GM18867 (cell line): ENCODE data around the gene OVCH1.
A peak's percentile ranks its signal among the peaks of the same experiment; 100 is the strongest.

ENCODE experiments used
- ATAC-seq: cut with Tn5 transposase; IDR thresholded peaks from one replicate; pipeline ENCODE4 v1.9.1; 2021; ENCODE audit warnings: mild to moderate bottlenecking, moderate library complexity; ENCODE audit not compliant: unreplicated experiment

The OVCH1 gene, protein sequence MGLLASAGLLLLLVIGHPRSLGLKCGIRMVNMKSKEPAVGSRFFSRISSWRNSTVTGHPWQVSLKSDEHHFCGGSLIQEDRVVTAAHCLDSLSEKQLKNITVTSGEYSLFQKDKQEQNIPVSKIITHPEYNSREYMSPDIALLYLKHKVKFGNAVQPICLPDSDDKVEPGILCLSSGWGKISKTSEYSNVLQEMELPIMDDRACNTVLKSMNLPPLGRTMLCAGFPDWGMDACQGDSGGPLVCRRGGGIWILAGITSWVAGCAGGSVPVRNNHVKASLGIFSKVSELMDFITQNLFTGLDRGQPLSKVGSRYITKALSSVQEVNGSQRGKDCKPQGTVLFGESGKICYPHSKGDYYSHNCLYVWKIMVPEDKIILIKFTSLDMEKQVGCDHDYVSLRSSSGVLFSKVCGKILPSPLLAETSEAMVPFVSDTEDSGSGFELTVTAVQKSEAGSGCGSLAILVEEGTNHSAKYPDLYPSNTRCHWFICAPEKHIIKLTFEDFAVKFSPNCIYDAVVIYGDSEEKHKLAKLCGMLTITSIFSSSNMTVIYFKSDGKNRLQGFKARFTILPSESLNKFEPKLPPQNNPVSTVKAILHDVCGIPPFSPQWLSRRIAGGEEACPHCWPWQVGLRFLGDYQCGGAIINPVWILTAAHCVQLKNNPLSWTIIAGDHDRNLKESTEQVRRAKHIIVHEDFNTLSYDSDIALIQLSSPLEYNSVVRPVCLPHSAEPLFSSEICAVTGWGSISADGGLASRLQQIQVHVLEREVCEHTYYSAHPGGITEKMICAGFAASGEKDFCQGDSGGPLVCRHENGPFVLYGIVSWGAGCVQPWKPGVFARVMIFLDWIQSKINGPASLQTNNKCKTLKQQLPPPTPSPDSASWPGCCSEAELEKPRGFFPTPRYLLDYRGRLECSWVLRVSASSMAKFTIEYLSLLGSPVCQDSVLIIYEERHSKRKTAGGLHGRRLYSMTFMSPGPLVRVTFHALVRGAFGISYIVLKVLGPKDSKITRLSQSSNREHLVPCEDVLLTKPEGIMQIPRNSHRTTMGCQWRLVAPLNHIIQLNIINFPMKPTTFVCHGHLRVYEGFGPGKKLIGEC

DNA sequence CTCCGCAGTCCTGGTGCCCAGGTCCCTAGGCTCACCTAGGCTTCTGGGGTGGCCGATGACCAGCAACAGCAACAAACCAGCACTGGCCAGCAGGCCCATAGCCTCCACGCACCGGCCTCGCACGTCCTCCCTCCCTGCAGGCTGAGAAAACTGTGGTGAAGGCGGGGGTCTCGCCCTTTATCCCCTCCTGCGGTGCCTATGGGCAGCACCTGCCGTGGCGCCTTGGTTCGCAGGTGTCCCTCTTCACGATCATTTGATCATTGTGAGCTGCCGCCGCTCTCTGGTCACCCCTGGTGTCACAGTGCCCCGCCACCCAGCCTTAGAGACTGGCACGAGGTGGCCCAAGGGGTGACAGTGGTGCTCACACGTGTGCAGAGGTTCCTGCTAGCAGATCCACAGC lies at the start of gene OVCH1:
TSS of gene OVCH1 (minus strand) at position 99 of the 400 bp plus-strand sequence. CDS start at position 99, 0 bp downstream.
- no peak for ATAC-seq

DNA sequence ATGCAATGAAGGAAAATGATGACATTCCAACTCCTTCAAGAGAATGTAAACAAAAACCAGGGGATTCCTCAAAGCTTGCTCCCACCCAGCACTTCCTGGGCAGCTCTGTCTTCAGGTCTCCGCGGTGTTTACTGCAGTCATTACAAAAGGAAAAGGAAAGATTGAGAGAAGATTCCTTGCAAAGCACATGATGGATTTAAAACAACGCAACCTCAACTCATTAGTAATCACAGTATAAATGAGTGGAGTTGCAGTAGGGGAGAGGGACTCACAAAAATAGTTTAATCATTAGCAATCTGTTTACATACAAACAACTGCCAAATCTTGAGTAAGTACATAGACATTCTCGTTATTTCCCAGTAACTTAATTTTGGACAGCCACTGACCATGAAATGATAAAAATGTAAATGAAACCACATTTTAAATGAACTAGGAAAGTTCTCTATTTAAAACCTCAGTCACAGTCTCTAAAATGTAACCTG lies 49.7 kb upstream of the OVCH1 start:
- no peak for ATAC-seq

DNA sequence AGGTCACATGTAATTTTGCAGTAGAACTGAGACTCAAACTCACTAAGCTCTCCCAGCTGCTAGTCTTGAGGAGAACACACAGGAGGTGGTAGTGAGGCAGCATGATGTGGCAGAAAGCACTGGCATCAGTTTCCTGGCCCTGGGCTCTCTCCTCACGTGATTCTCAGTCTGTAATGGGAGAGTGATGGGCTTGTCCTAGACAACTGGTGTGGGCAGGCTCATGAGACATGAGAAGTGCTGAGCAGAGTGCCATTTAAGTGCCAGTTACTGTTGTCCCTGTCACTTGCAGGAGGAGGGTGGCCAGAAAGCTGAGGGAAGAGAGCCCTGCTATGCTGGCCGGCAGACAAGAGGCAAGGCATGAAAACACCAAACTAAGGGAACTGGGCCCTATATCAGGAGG lies 48.5 kb upstream of the OVCH1 start:
- no peak for ATAC-seq

DNA sequence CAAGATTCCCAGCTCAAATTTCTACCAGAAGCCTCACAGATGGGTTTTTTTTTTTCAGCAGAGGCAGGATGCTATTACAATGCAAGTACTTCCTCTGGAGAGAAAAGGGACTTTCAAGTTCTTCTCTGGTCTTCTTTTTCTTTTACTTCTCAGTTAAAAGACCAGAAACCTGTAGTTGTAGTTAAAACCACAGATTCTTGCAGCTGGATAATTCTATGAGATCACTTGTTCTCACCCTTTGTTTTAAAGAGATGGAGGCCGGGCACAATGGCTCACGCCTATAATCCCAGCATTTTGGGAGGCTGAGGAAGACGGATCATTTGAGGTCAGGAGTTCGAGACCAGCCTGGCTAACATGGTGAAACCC lies 47.6 kb upstream of the OVCH1 start:
- ATAC-seq = peak; percentile 88

DNA sequence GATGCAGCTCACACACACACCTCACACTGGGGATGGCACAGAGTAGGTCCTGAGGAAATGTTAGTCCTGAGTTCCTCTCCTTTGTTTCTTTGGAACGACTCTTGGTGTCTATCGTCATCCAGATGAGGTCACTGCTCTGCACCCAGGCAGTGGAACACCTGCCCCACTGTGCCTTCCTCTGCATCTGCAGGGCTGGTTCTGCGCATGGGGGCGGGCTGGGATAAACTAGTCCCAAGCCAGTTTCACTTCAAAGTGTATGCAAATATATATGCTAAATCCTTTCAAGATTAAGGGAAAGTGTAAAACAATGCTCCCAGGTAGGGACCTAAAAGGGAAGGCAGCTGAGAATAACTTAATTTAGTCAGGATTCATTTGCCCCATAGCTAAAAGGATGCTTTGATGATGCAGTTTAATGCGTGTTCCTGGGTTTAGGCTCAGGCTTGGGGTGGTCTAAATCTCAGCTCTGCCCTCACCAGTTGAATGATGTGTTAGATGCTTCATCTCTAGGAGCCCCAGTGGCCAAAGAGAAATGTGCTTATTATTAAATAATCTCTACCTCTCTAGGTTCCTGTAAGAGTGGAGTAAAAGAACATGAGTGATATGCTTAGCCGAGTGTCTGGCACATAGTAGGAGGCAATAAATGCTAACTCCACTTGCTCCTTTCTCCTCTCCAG lies 47.1 kb upstream of the OVCH1 start:
- peak; percentile 43 for ATAC-seq

DNA sequence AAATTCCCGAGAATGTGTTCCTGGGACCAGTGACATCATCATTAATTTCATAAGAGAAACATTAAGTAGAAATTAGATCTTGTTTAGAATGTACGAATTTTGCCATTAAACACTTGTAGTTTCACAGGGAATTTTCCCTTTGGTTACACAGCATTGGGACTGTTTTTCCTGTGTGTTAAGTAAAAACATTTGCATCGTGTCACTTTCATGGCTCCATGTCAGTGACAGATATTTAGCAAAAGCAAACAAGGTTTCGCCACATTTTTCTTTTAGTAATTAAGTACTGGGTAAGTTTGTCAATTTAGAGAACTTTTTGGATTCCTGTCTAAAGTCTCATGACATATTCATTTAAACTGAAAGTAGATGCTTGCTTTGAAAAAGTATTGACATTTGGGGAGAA lies 45.5 kb upstream of the OVCH1 start:
- ATAC-seq = no peak

DNA sequence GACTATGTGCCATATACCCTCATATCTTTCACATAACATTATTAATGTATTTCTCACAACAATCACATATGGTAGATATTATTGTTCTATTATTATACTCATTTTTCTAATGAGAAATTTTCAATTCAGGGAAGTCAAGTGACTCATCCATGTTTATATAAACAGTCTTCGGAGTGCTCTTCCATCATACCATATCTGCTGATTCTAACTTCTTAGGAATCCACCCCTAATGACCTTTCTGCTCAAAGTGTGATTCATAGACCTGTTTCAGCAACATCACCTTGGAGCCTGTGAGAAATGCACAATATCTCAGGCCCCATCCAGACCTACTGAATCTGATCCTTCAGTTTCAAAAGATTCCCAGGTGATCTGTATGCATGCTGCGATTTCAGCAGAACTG lies 39.8 kb upstream of the OVCH1 start:
- no peak for ATAC-seq

DNA sequence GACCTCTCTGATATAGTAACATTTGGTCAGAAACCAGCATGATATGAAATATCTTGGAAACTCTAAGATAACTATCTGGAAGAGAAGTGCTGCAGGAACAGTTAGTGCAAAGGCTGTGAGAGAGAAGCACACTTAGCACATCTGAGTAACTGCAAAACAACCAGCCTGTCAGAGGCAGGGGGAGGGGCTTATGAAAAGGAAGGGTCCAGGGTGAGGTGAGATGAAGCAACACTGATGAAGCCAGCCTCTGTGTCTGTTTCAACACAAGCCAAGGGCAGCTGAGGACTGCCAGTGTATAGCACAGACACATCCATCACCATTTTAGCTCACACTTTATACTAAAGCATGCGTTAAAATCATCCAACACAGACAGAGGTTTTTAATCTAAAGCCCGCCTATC lies 37.4 kb upstream of the OVCH1 start:
- ATAC-seq = no peak

DNA sequence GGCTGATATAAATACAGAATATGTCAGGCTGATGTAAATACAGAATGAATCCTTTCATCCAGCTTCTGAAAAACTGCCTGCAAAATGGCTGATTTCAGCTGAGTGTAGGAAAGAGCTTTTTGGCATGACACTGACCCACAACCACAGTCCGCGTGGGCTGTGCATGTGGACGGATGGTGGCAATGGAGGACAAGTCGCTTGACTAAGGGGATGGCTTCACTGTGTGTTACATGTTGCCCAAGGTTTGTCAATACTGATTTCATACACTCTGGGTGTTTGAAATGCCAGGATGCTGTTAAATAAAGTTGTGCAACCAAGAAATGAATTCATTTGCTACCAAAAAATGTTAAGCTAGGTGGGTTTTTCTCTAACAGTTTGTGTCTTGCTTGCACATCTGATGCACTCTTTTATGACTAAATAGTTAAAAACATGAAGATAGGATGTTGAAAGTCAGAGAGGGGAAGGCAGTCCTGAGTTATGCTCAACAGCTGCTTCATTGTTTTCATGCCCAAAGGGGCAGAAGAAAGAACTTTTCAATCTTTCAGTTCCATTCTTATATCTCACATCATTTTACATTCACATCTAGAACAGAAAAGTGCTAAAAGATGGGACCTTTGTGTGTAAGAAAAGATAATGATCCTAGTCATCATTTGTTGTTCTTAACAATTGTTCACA lies 36.5 kb upstream of the OVCH1 start:
- ATAC-seq = peak; percentile 55

DNA sequence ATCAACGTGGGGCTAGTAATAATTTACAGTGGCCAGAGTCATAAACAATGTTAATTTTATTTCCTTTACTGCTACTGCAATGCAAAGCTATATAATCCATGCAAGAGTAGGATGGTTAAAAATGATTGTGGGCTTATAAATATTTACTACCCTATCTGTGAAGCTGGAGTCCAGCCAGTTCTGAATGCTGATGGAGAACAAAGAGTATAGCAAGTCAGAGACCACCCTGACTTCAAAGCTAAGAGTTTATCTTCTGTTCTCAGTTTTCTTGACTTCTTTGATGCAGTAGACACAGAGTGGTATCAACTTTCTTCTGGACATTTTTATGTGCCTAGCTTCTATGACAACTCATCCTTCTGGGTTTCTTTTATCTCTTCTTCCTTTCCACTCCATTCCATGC lies 34.0 kb upstream of the OVCH1 start:
- ATAC-seq = no peak

DNA sequence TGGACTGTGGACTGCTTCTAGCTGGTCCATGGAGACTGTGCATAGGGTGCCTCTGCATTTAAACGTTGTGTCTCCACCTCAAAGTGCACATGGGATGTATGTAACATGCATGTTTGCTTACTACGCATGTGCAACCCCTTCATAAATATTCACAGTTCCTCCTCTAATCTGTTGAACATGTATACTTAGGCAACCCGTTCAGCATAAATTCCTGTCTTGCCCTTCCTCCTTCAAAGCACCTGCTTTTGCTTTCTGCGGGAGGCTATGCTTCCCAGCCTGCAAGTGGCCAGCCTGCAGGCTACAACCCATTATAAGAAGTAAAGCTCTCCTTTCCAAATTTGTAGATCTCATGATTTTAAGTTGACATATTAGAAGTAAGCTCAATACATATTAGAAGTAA lies 33.0 kb upstream of the OVCH1 start:
- no peak for ATAC-seq

DNA sequence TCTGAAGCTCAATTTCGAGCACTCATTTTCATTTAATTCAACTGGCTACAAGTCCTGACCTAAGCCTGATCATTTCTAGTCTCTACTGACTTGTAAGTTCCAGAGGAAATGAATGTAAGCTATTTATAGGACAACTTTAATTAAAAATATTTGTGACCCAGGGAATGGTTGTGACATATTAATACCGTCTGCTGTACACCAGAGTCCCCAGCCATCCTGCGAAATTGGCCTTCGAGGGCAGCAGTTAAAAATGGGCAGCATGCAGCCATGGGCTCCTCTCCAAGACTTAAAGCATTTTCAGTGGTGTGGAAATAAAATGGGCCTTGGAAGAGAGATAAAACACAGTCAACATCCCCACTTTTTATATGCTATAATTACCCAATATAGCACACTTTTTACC lies 30.7 kb upstream of the OVCH1 start:
- ATAC-seq = no peak

DNA sequence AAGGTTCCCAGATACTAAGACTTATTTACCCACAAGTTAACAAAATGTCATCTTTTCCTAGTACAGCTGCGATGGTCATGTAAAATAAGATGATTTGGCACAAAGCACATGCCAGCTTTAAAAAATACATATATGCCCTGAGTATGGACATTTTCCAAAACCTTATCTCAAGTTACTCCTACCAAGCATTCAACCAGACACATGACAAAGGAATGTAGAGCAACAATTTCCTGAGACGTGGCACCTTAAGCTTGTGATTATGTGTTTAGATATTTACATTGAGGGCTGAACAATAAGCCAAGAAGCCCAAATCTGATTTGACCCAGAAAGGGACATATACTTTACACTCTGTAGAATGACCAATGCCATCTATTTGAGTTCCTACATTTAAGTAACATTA lies 24.5 kb upstream of the OVCH1 start:
- ATAC-seq = no peak

DNA sequence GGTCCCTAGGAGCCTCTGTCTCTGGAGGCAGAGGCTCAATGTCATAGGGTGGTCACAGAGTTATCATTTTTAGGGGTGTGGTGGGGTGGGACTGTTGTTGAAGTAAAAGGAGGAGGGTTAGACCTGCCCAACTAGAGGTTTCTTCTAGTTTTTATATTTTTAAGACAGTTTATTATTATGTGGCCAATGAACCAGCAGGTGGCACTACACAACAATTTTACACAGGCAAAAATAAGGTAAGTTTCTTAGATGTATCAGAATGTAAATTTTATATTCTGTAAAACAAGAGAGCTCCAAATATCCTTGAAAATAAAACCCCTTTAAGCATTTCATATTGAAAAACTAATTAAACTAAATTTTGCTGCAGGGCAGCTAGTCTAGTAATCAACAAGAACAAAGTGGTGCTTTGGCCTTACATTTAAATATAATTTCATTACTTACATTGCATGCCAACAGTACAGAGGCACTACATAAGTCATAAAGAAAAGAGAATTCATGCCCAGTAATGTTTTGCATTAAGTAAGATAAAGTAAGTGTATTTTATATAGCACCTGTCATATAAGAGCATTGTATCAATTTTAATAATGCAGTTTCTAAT lies 22.2 kb upstream of the OVCH1 start:
- peak; percentile 59 for ATAC-seq

DNA sequence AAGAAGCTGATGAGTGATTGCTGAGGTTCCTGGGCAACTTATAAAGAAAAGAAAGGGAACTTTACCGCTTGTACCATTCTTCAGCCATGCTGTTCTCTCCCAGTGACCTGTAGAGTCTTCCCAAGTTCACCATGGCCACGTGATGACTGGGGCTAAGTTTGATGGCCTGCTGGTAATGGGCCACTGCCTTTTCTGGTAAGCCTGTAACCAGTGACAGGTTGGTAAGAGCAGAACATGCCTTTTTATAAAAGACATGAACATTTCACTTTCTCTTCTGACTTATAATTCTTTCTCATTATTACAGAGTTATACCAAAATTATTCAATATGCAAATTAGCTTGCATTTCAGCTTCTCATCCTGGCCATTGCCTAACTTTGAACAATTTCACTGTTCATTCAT lies 20.9 kb upstream of the OVCH1 start:
- ATAC-seq = no peak

DNA sequence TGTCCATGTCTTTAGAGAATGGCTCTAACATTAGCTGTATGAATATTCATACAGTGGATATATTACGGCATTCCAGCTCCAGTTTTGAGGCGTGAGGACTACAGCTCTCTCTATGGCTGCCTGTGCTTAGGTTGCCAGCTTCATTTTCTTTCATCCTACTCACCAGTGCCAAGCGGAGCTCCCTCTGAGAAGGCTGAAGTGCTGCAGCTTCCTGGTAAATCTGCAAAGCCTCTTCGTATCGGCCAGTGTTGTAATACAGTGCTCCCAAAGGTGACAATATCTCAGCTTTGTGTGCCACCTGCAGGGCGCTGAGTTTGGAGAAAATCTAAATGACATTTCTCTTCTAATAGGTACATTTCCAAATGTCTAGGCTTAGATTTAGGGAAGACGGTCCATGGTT lies 19.8 kb upstream of the OVCH1 start:
- no peak for ATAC-seq

DNA sequence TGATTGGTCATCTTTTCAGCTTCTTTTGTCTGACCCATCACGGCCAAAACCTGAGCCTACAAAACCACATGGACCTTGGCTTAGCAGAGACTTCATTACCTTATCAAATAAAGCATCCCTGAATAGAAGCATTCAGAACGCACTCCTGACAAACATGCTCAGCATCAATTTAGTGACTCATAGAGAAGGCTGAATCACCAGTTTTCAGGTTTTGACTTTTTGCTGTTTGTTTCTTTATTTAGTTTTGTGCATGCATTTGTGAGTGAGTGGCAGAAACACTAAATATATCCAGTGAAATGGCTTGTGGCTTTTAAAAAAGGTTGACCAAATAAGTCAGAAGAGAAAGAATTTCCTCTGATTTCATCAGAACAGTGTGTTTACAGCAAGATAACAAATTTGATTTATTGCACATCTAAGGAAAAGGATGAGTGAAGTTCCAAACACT lies 19.0 kb upstream of the OVCH1 start:
- no peak for ATAC-seq

DNA sequence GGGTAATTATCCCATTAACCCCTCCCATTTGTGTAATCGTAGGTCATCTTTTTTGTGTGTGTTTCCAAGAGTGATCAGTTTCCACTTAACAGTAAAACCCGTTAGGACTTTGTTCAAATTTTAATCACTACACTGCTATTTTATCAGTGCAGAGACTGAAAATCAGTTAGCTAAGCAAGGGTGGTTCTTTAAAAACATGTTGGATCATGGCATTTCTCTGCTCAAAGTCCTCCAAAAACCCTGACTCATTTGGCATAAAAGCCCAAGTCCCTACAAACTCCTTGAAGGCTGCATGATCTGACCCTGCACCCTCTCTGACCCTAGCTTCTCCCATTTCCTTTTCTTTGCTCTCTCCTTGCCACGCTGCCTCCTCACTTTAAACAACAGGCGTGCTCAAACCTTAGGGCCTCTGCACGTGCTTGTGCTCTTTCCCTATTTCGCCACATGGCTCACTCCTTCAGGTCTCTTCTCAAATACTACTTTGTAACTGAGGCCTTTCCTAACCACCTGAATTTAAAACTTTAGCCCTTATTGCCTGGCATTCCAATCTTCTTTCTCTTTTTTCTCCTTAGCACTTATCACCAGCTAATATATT lies 13.2 kb upstream of the OVCH1 start:
- no peak for ATAC-seq

DNA sequence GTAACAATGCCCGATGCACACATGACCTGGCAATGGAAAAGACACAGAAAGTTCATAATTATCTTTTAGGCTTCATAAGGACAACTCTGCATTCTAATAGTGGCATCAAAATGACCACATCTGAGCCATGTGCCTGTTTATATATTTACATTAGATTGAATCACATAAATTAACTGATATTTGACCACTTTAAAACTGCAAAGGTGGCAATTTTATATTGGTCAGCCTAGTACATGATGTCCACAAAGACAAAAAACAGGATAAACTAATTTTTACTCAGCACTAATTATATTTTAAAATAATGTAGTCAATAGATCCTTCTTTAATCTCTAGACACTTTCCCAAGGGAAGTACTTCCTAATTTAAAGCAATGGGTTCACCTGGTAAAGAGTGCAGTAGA lies 12.0 kb upstream of the OVCH1 start:
- no peak for ATAC-seq

DNA sequence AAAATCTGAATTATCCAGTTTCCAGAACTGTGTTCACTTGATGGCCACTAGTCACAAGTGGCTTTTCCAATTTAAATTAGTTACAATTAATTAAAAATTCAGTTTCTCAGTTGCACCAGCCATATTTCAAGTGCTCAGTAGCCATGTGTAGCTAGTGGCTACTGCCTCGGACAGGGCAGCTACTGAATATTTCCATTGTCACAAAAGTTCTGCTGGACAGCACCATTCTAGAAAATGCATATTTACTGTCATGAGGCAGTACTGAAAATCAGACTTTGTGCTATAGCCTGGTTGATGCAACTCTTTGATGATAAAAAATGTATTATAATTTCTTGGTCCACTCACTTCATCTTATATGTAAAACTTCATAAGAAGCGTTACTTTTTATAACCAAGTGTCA lies 11.5 kb upstream of the OVCH1 start:
- no peak for ATAC-seq
